HG03159 (cell line): ENCODE data around the gene METTL23.
"Not testable (repeated sequence)": the region's sequence is repeated elsewhere in the genome, so short reads cannot be mapped to it uniquely, and the experiment has no call there.

Experiments
- ATAC-seq: cut with Tn5 transposase; IDR thresholded peaks from one replicate; pipeline ENCODE4 v1.9.1; 2021; ENCODE audit warnings: mild to moderate bottlenecking, moderate library complexity; ENCODE audit not compliant: unreplicated experiment

Gene METTL23

GRCh38 chr17:76695059-76695831, 31.4 kb upstream of the METTL23 start:
- no peak for ATAC-seq

- ATAC-seq = no peak
Measured at GRCh38 chr17:76696763-76697701, 29.6 kb upstream of the METTL23 start.

GRCh38 chr17:76697702-76698465, 28.8 kb upstream of the METTL23 start:
- ATAC-seq = no peak

GRCh38 chr17:76698466-76698977, 28.1 kb upstream of the METTL23 start:
- not testable (repeated sequence) for ATAC-seq

- ATAC-seq = no peak
Measured at GRCh38 chr17:76700270-76700616, 26.4 kb upstream of the METTL23 start.

- no peak for ATAC-seq
Measured at GRCh38 chr17:76700617-76701470, 25.8 kb upstream of the METTL23 start.

- ATAC-seq = no peak
Measured at GRCh38 chr17:76701471-76701967, 25.1 kb upstream of the METTL23 start.

GRCh38 chr17:76702076-76702475, 24.6 kb upstream of the METTL23 start:
- no peak for ATAC-seq

- ATAC-seq = no peak
Measured at GRCh38 chr17:76702941-76703637, 23.6 kb upstream of the METTL23 start.

- no peak for ATAC-seq
Measured at GRCh38 chr17:76704805-76705204, 21.8 kb upstream of the METTL23 start.

GRCh38 chr17:76706817-76707216, 19.8 kb upstream of the METTL23 start:
- ATAC-seq = no peak

- ATAC-seq = no peak
Measured at GRCh38 chr17:76707985-76708807, 18.4 kb upstream of the METTL23 start.

- no peak for ATAC-seq
Measured at GRCh38 chr17:76709077-76709950, 17.3 kb upstream of the METTL23 start.

- peak; percentile 29 for ATAC-seq
Measured at GRCh38 chr17:76709951-76710862, 16.4 kb upstream of the METTL23 start.

- peak; percentile 53 for ATAC-seq
Measured at GRCh38 chr17:76710863-76711611, 15.6 kb upstream of the METTL23 start, which contains the start of gene MXRA7. Gene MXRA7, minus strand, starts transcription at chr17:76710965. Its CDS starts 19 bp downstream, at chr17:76710946.

- ATAC-seq = not testable (repeated sequence)
Measured at GRCh38 chr17:76712321-76712720, 14.3 kb upstream of the METTL23 start.
